ENCODE results near the gene TIAM1. TPM values are rescaled to one million over a fixed set of nuclear protein-coding genes. Genes with fewer than 3 reads are reported as not detected.

The TIAM1 gene
- total RNA-seq, 1 experiment from 2014 or later = 3.7 TPM

DNA sequence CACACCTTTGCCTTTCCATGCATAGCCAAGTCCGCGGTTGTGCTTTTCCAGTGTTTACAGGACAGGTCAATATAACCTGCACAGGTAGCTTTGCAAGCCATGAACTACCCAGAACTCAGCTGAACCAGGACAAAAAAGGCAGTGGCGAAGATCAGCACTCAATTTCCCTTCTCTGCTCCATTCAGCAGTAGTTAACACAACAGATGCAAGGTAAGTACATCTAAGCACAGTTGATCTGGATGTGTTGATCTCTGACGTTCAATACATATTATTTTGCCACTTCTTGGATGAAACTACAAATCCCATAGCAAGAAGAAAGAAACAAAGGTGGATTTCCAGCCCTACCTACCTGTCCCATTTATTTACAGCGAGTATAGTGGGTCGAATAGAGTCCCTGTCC lies 159.2 kb downstream of the TIAM1 start:
- no peak overlapping the region for H3K4me3 ChIP-seq (ENCODE audit: low read depth in 2 of 2, low read length in 2 of 2)
- BruUV-seq (replicated peaks) = no TSS peak
- POLR2A ChIA-PET = no interaction called here
- intact Hi-C loops (cut with micrococcal nuclease; ENCODE audit: unreplicated experiment) (no loop called here), in situ Hi-C loops (cut with HindIII; ENCODE audit: low pct_unique_long_range_greater_than_20kb, low sequenced_read_pairs) (no loop called here)
- CTCF ChIA-PET = no interaction called here
- H3K27me3 ChIP-seq (ENCODE audit: control insufficient read depth, insufficient read depth, low read length) = no peaks in the 10 kb centered on the region
- TF ChIP-seq TCF7L2 (IDR thresholded peaks at IDR 0.05; ENCODE audit: low read depth, low read length) (no peak), CTCF (IDR thresholded peaks at IDR 0.05) (no peak), POLR2AphosphoS5 (IDR thresholded peaks at IDR 0.05; ENCODE audit: low read depth, low read length) (no peak)
- H3K9me3 ChIP-seq (ENCODE audit: control insufficient read depth, insufficient read depth, low read depth, low read length) = no peaks in the 10 kb centered on the region
- H3K4me1 ChIP-seq (ENCODE audit: control insufficient read depth, insufficient read depth, low read length) = no peaks in the 10 kb centered on the region
- no peak for ATAC-seq
- no peak for DNase-seq (ENCODE audit: low read depth, low spot score)
- H3K36me3 ChIP-seq (ENCODE audit: control insufficient read depth, insufficient read depth, low read length) = no peaks in the 10 kb centered on the region
- no peak overlapping the region for H3K27ac ChIP-seq (ENCODE audit: low read length)

GRCh38 chr21:31184459-31184858 lies 159.6 kb downstream of the TIAM1 start:
- ChIA-PET CTCF (no interaction called here), POLR2A (no interaction called here)
- no peak for TF ChIP-seq SIN3A (IDR thresholded peaks at IDR 0.05; ENCODE audit: borderline replicate concordance, insufficient read depth, low read depth, low read length)
- no peak for TF ChIP-seq CTCF (IDR thresholded peaks at IDR 0.05)
- no peak for TF ChIP-seq TCF7L2 (IDR thresholded peaks at IDR 0.05; ENCODE audit: low read depth, low read length)
- TF ChIP-seq, protein P1, sequence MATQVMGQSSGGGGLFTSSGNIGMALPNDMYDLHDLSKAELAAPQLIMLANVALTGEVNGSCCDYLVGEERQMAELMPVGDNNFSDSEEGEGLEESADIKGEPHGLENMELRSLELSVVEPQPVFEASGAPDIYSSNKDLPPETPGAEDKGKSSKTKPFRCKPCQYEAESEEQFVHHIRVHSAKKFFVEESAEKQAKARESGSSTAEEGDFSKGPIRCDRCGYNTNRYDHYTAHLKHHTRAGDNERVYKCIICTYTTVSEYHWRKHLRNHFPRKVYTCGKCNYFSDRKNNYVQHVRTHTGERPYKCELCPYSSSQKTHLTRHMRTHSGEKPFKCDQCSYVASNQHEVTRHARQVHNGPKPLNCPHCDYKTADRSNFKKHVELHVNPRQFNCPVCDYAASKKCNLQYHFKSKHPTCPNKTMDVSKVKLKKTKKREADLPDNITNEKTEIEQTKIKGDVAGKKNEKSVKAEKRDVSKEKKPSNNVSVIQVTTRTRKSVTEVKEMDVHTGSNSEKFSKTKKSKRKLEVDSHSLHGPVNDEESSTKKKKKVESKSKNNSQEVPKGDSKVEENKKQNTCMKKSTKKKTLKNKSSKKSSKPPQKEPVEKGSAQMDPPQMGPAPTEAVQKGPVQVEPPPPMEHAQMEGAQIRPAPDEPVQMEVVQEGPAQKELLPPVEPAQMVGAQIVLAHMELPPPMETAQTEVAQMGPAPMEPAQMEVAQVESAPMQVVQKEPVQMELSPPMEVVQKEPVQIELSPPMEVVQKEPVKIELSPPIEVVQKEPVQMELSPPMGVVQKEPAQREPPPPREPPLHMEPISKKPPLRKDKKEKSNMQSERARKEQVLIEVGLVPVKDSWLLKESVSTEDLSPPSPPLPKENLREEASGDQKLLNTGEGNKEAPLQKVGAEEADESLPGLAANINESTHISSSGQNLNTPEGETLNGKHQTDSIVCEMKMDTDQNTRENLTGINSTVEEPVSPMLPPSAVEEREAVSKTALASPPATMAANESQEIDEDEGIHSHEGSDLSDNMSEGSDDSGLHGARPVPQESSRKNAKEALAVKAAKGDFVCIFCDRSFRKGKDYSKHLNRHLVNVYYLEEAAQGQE (IDR thresholded peaks at IDR 0.05; ENCODE audit: insufficient read depth in 1 of 2, low read depth in 2 of 2, low read length in 1 of 2) = no peak
- TF ChIP-seq POLR2AphosphoS5 (IDR thresholded peaks at IDR 0.05; ENCODE audit: low read depth, low read length) = no peak
- Histone ChIP-seq H3K36me3 (ENCODE audit: control insufficient read depth, insufficient read depth, low read length) (no peaks in the 10 kb centered on the region), H3K4me3 (ENCODE audit: low read depth in 2 of 2, low read length in 2 of 2) (no peak overlapping the region), H3K9me3 (ENCODE audit: control insufficient read depth, insufficient read depth, low read depth, low read length) (no peaks in the 10 kb centered on the region), H3K27ac (ENCODE audit: low read length) (no peak overlapping the region), H3K4me1 (ENCODE audit: control insufficient read depth, insufficient read depth, low read length) (no peaks in the 10 kb centered on the region), H3K27me3 (ENCODE audit: control insufficient read depth, insufficient read depth, low read length) (no peaks in the 10 kb centered on the region)
- BruUV-seq (replicated peaks) = no TSS peak
- ATAC-seq (no peak), DNase-seq (ENCODE audit: low read depth, low spot score) (no peak)
- intact Hi-C loops (cut with micrococcal nuclease; ENCODE audit: unreplicated experiment) = no loop called here
- in situ Hi-C loops (cut with HindIII; ENCODE audit: low pct_unique_long_range_greater_than_20kb, low sequenced_read_pairs) = no loop called here
